HG03280 (cell line): ENCODE results near the gene FKBP11.

ENCODE experiments used
- ATAC-seq: cut with Tn5 transposase; IDR thresholded peaks from one replicate; pipeline ENCODE4 v1.9.1; 2021; ENCODE audit warnings: mild to moderate bottlenecking, moderate library complexity; ENCODE audit not compliant: unreplicated experiment

Gene FKBP11

DNA sequence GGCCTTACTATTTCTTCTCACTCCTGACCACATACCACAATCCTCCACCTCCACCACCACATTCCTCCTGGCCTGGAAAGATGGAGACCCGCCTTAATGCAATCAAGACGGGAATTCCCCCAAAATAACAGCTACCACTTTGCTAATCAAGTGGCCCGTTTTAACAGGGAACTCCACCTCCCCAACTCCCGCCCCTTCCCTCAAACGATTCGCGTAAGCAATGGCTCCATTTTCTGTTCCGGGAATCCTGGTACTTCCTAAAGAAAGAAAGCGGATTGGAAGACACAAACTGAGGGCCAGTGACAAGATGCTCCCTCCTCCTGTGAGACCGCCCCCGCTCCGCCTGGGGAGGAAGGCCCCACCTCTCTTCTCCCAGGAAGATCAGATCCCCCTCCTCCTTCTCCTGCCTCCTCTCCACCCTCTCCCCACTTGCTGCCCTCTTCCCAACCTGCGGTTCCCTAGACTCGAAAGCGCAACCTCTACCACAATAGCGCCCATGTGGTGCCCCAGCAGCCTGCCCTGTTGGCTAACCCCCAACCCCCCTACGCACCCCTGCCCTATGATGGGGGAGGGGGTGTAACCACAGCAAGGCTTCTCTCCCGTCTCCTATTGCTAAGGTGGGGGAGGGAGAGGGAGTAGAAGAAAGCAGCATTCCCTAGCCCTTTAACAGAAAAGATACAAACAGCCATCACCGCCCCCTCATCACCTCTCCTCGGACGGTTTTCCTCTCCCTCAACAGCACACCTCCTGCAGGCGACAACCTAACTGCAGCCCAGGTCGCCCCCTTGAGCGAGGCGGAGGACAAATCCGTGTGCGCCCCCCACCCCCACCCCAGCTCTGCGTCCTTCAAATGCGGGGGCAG lies 31.2 kb upstream of the FKBP11 start:
- ATAC-seq: no peak

- no peak for ATAC-seq
These were observed 29.7 kb upstream of the FKBP11 start for GRCh38 chr12:48954841-48955501.

DNA sequence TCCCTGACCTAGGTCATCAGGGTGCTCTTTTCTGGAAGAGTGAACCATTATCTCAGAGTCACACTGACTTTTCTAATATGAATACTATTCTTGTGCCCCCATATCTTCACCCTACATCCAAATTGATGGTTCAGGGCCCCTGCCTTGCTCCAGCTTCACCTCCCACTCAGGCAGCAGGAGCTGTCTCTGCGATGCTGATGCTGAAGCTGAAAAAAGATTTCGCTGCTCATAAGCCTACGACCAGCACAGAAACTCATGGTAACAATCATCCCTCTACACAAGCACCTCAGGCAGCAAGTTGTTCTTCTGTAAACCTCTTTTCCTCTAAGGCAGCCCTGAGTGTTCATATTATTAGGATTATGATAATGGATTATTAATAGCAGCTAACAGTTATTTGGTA lies 28.8 kb upstream of the FKBP11 start:
- ATAC-seq: no peak

DNA sequence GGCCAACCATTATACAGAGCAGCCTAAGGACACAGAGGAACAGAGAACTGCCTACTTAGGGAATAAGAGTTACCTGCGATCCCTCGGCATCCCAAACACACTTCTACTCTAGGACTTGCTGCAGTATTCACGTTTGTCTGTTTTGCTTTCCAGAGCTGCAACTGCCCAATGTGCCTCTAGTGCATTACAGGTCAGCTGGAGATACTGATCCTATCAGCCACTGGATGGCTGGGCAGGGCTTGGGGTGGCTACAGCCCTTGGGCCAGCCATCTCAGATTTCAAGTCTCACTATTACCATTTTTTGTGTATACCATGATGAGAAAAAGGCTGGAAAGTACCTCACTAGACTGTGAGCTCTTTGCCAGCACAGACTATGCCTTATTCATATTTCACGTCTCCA lies 27.4 kb upstream of the FKBP11 start:
- ATAC-seq: no peak

- no peak for ATAC-seq
These were observed 22.4 kb upstream of the FKBP11 start for GRCh38 chr12:48947727-48948126.

DNA sequence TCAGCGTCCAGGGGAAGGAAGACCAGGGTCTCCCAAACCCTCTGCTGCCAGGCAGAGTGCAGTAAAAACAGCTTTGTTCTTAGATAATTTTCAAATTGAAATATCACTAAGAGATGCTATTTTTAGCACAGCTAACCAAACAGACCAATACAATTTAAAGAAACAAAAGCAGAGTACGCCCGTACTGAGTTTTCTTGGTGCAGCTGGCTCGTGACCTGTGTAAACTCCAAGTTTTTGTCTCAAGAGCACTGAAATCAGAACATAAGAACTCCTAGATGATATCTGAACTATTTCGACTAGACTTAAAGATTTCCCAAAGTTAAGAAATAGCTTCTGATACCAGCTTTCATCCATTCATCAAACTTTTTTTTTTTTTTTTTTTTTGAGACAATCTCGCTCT lies 21.7 kb upstream of the FKBP11 start:
- ATAC-seq: no peak

GRCh38 chr12:48946205-48946604 lies 20.9 kb upstream of the FKBP11 start:
- ATAC-seq: no peak

DNA sequence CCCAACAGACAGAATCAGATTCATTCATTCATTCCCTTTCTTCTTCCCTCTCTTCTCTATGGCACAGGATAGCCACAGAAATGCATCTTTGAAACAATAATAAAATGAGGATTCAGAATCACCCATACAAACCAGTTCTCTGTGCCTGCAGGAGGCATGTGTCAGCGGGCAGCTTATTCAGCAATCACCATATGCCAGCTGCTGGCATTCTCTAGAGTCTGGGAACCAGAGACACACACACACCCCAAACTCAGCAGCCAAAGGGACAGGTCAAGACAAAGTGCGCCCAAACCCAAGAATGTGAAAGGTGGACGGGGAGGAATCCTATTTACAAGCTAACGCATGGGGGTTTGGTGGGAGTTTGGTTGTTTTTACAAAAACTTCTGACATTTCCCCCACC lies 17.9 kb upstream of the FKBP11 start:
- no peak for ATAC-seq

GRCh38 chr12:48940181-48940580 lies 14.9 kb upstream of the FKBP11 start:
- no peak for ATAC-seq

DNA sequence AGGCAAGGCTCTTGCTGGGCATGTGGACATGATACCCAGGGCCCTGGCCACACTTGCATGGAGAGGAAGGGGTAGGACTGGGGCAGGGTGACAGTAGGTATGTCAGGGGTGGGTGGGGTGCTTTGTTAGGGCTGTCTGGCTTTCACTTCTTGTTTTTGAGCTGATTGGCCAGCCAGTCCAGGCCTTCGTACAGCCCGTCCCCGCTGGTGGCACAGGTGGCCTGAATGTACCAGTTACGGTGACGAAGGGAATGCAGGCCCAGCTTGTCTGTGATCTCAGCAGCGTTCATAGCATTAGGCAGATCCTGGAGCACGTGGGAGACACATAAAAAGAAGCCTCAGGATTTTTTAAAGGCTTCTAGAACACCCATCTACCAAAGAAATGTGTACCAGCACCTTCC lies 13.5 kb upstream of the FKBP11 start:
- no peak for ATAC-seq

DNA sequence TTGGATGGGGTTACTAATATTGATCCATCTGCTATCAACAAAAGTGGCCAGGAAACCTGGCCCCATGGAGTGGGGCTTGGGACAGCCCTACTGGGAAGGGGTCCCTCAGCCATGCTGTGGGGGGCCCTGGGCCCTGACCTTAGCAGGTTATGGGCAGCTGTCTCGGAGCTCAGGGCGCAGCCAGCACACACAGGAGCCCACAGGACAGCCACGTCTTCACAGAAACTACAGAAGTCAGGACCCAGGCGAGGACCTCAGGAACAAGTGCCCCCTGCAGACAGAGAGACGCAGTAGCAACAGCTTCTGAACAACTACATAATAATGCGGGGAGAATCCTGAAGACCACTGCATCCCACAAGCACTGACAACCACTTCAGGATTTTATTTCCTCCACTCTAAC lies 11.9 kb upstream of the FKBP11 start:
- no peak for ATAC-seq

DNA sequence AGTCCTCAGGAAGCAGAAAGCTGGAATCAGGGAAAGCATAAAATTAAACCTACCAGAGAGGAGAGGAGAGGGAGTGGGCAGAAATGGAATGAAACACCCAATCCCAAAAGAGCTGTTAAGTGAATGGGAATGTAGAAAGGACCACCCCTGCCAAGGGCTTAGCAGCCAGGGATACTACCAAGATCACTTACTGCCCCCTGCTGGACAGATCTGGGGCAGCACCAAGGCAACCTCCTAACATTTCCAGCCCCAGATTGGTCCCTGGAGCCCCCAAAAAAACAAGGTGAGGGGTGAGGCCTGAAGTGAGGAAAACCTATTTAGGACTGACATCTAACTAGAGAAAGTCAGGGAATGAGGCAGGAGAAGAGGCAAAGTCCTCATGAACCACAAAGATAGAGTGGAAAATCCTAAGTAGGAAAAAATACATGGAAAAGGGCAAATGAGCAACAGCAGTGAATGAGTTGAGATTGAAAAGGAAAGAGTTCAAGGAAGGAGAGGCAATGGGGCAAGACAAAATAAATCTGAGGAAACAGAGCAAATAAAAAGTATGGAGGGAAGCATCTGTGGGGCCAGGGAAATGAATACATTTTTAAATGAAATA lies 11.2 kb upstream of the FKBP11 start:
- ATAC-seq: no peak

GRCh38 chr12:48934312-48934706 lies 9.0 kb upstream of the FKBP11 start:
- no peak for ATAC-seq

DNA sequence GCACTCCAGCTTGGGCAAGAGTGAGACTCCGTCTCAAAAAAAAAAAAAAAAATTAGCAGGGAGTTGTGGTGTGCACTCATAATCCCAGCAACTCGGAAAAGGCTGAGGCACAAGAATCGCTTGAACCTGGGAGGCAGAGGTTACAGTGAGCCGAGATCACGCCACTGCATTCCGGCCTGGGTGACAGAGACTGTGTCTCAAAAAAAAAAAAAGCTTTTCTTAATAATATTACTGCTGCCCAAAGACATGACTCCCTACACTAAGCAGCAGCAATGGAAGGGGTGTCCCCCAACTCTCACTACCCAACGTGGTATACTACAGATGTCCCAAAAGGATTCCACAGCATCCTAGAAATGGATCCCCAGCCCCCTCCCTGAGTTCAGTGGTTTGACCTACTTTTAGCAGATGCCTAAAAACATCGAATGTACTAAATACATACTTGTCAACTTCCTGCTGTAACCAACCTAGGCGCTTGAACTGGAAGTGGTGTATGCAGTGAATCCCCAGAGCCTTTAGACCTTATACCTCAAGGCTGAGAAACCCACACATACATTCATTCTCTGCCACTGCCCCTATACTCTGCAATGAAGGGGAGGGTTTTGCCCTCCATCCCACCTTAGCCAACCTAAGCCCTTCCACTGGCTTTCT lies 8.5 kb upstream of the FKBP11 start:
- no peak for ATAC-seq

DNA sequence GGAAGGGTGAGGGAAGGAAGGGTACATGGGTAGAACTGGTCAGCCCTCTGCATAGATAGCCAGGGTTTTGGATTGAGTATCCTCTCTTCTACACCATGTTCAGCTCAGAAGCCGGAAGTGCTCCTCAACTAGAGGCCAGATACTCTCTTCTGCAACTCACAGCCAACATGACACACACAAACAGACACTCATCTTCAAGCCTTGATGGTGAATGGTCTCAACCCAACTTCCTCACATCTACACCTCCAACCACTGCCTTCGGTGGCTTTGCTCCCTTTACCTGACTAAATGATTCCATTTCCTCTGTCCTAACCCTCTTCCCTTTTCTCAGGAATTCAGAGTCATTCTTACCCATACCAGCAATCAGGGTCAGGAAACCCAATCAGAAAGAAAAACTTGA lies 7.6 kb upstream of the FKBP11 start:
- ATAC-seq: no peak

DNA sequence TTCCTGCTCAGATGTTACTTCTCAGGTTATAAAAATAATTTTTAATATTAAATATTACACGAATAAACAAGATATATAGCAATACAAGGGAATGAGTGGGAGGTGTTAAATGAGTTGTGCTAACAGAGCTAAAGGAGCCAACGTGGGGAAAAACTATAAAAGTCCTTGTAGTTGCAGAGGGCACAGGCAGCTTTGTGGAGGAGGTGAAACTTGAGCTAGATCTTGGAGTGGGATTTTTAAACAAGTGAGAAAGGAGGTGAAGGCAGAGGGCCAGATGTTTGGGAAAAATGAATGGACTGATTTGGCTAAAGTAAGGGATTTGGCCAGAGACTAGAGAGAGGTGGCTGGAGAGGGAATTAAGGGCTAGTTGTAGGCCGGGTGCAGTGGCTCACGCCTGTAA lies 5.2 kb upstream of the FKBP11 start:
- ATAC-seq: no peak

DNA sequence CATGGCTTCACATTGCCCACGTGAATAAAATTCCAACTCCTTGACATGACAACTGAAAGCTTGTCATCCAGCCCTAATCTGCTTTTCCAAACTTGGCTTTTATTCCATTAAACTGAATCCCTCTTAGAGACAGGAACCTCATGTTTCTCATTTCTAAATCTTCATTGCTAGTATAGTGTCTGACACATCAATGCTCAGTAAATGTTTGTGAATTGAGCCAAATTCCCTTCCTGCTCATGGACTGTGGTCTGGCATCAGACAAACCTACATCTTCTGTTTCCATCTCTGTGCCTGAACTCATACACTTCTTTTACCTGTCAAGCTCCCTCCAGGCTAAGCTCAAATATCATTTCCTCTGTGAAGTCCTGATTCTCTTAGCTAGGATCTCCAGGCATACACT lies 4.3 kb upstream of the FKBP11 start:
- ATAC-seq: no peak

GRCh38 chr12:48927261-48927660 lies 2.0 kb upstream of the FKBP11 start:
- no peak for ATAC-seq

DNA sequence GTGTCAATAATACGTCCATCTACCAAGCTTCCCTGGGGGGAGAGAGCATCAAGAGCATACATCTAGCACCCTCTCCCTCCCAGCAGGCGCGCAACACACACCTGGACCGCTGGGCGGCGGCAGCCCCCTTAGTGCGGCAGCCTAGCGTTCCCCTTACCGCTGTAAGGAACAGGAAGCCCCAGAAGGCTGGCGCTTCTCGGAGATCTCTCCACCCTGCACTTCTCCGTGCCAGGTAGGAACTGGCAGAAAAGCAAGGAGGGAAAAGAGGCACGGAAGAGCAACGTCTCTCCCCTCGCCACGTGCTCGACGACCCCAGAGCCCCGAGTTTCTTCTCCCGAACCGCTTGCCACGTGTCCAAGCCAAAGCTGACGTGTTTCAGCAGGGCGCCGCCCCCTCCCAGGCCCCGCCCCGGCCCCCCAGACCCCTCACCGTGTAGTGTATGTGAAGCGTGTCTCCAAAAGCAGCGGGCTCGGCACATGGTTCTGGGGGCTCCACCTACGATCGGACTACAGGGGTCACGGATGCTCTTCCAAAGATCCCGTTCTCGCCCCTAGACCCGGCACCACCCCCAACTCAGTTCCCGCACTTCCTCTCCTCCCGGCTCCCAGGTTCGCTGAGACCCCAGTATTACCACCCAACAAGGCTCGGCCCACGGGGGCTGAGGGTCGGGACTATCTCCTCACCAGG lies 532 bp downstream of the FKBP11 start:
- ATAC-seq: peak; percentile 71

GRCh38 chr12:48923117-48923516 lies 2.2 kb downstream of the FKBP11 start:
- no peak for ATAC-seq
